EH (cell line): Measurements from ENCODE around the gene SLC7A5.
"Not testable (repeated sequence)": the region's sequence is repeated elsewhere in the genome, so short reads cannot be mapped to it uniquely, and the experiment has no call there.

Experiments
- DNase-seq: peaks from one replicate; pipeline ENCODE4 v3.0.0-alpha.2; 2015; ENCODE audit warnings: low read depth

Gene SLC7A5

DNA sequence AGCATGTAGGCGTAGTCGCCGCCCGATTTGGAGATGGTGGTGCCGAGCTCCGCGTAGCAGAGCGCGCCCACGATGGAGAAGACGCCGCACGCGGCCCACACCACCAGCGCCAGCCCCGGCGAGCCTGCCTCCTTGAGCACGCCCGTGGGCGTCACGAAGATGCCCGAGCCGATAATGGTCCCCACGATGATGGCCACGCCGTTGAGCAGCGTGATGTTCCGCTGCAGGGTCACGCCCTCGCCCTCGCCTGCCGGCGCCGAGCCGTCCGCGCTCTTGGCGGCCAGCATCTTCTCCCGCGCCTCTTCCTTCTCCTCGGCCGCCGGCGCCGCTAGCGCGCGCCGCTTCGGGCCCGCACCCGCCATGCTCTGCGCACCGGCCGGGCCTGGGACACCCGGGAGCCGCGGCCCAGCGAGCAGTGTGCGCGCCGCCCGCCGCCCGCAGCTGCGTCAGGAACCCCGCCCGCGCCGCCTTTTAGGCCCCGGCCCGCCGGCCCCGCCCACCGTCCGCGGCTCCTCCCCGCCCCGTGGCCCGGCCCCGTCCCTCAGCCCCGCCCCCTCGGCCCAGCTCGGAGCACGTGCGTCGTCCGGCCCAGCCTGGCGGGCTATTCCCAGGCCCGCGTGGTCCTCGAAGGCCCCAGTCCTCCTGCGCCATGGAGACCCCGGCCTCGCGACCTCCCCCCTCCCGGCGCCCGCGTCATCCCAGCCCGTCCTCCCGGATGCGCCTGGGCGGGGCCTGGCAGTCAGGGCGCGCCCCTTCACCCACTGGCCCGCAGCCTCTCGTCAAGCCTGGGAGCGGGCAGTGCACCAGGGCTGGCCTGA, at the start of gene SLC7A5:
Gene SLC7A5, minus strand, starts transcription at position 447 of the 818 bp plus-strand sequence. Its CDS starts 85 bp downstream, at position 362.
- peak; percentile 85 for DNase-seq

DNA sequence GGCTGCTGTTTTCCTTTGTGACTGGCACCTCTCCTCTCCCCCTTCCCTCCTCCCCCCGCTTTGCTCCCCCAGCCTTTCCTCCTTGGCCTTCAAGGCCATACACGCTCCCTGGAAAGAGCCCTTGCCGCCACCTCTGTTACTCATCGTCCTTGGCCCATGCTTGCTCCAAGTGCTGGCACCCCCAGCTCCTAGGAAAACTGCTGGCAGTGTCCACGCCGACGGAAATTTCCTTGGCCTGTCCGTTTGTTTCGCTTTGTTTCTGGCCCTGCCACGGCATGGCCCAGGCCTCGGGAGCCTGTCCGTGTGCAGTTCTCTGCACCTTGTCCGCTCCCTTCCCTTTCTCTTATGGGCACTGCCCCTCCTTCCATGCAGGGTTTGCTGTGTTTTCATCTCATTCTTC, 49.0 kb upstream of the SLC7A5 start:
- DNase-seq = peak; percentile 62

GRCh38 chr16:87917503-87917902, 48.2 kb upstream of the SLC7A5 start:
- no peak for DNase-seq

- DNase-seq = no peak
These were observed 45.5 kb upstream of the SLC7A5 start for GRCh38 chr16:87914812-87915211.

DNA sequence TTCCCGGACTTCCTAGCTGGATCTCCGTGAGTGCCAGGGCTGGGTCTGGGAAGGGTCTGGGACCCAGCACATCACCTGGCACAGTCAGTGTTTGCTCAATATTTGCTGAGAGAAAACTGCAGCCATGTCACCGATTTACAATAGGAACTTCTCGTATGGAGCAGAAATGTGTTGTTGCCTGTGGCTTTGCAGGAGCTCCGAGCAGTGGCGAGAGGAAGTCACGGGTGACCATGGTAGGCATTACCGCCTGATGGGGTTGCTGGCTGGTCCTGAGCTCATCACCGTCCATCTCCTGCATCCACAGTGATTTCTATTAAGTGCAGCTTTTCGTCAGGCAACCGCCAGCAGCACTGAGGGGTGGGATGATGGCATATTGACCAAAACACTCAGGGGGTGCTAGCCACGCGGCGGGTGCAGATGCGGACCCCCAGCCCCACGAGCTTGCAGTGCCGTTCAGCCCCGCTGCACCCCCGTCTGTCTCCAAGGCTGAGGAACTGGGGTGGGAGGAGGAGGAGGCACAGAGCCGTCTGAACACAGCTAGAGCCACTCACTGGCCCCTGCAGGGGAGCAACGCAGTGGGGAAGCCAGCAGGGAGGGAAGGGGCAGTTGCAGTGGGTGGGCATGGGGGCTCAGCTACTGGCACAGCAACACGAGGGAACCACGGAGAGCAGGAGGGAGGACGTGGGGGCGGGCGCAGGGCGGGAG, 44.9 kb upstream of the SLC7A5 start:
- not testable (repeated sequence) for DNase-seq

DNA sequence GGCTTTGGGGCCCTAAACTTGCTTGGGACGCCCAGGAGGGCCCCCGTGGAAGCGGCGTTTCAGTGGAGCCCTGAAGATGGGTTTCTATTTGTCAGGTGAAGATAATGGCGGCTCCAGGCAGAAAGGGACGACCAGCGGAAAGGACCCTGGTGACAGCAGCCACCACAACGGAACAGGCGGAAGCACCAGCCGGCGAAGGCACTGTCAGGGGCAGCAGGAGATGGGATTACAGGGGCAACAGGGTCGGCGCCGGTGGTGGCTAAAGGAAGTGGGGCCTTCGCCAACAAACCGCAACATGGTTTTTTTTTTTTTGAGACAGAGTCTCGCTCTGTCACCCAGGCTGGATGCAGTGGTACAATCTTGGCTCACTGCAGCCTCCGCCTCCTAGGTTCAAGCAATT, 43.4 kb upstream of the SLC7A5 start:
- DNase-seq = not testable (repeated sequence)

GRCh38 chr16:87911106-87911763, 41.9 kb upstream of the SLC7A5 start:
- peak; percentile 57 for DNase-seq

- peak; percentile 63 for DNase-seq
These were observed 40.1 kb upstream of the SLC7A5 start for GRCh38 chr16:87909203-87909935.

DNA sequence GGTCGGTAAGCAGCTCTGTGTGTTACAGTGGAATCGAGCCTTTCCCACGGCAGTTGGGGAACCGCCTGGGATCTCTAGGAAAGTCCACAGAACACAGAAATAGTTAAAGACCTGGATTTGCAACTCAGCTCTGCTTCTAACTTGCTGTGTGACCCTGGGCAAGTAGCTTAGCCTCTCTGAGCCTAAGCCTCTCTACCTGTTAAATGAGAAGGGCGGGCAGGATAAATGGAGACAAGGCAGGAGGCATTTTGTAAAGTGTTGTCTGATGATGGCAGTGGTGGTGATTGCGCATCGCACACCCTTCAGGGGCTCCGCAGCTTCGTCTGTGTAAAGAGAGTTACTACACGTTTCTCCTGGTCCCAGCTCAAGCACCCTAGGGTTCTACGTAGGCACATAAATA, 38.8 kb upstream of the SLC7A5 start:
- DNase-seq = not testable (repeated sequence)

- not testable (repeated sequence) for DNase-seq
These were observed 36.2 kb upstream of the SLC7A5 start for GRCh38 chr16:87905521-87905920.

- not testable (repeated sequence) for DNase-seq
These were observed 35.7 kb upstream of the SLC7A5 start for GRCh38 chr16:87904963-87905362.

- DNase-seq = not testable (repeated sequence)
These were observed 31.2 kb upstream of the SLC7A5 start for GRCh38 chr16:87900489-87900888.

DNA sequence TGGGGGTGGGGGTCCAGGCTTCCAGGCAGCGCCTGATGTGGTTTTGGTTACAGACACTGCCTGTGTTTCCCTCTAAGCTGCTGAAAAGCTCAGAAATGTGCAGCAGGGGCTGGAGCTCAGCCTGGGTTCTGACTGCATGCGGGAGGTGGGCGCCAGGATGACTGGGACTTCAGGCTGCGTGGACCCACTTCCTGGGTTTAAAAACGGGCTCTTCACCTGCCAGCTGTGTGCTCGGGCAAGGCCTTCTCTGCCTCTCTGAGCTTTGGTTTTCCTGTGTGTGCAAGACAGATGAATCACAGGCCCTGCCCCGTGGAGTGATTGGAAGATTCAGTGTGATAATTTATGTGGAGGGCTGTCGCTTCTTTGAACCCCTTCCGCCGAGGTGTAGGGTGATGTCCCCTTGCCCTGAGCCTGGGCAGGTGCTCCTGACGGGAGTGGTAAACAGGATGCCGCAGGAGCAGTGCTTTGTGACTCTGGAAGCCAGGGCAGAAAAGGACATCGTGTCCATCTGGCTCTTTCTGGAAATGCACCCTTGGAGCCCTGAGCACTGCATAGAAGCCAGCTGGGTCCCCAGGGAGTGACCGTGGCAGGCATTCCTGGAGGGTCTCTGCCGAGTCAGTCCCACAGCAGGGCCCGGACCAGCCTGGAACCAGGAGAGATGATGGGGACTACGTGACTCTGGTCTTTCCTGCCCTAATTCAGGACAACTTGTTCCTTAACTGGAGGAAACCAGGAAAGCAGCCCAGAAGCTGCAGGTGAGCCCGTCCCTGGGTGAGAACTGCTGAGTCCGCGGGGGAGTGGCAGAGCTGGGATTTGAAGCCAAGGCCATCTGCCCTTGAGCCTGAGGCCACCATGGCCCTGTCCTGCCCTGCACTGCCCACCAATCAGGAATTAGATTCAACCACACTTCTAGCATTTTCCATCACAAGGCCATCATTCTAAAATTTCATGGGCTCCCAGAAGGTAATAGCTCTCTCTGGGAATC, 28.5 kb upstream of the SLC7A5 start:
- no peak for DNase-seq

DNA sequence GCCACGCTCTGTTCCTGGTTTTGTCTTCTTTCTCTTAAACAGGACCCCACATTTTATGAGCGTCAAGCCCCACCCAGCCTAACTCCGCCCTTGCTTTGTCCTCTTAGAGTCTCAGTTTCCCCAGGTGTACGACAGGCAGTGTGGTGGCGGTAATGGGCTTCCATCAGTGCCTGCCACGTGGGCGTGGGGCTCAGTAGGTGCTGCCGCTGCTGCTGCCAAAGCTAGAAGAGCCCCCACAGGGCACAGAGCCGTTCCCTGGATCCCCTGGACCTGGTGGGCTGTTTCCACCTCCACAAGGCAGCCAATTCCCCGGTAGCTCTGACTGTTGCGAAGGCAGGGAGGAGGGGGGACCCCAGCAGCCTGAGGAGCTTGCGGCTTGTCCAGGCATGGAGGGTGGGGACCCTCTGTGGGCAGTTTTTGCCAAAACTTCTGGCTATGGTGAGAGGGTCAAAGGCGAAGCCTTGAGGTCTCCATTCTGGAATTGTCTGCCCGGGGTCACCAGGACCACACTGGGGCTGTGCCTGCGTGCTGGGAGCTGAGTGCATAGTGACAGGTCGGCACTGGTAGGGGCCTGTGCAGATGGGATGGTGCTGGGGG, 27.7 kb upstream of the SLC7A5 start:
- DNase-seq = not testable (repeated sequence)

GRCh38 chr16:87896176-87896890, 27.0 kb upstream of the SLC7A5 start:
- DNase-seq = peak; percentile 72

GRCh38 chr16:87895641-87896141, 26.4 kb upstream of the SLC7A5 start:
- DNase-seq = peak; percentile 74

DNA sequence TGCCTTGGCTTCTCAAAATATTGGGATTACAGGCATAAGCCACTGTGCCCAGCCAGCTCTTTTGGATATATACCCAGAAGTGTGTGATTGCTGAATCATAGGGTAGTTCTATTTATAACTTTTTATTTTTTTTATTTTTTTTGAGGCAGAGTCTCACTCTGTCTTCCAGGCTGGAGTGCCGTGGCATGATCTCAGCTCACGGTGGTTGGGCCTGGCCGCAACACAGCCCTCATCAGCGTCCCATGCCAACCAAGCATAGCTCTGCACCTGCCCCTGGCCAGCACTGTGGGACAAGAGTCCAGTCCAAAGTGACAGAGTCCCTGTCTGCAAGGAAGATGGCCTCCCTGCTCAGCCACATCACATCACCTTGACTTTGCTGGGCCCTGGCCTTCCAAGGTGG, 24.7 kb upstream of the SLC7A5 start:
- peak; percentile 57 for DNase-seq

DNA sequence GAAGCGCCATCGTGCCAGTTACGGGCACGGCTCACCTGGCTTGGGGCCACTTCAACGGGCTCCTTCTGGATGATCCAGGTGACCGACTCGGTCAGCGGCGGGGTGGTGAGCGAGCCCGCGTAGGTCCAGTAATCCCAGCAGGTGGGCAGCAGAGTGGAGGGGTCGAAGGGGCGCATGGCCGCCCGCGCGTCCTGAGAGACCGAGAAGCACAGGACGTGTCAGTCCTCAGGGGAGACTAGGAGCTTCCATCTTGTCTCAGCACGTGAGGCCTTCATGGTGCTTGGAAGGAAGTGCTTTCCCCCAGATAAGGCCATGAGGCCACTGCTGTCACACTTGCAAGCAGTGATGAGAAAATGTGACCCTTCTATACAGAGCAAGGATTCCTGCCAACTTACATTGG, 22.5 kb upstream of the SLC7A5 start:
- DNase-seq = no peak

GRCh38 chr16:87889762-87890161, 20.5 kb upstream of the SLC7A5 start:
- DNase-seq = not testable (repeated sequence)
